GM04504 (cell line): ENCODE results near the gene CDKAL1.
"Not testable (repeated sequence)": the region's sequence is repeated elsewhere in the genome, so short reads cannot be mapped to it uniquely, and the experiment has no call there.

ENCODE experiments used
- DNase-seq: peaks from one replicate; pipeline ENCODE4 v3.0.0-alpha.2; 2012; ENCODE audit warnings: low read depth

Gene CDKAL1

DNA sequence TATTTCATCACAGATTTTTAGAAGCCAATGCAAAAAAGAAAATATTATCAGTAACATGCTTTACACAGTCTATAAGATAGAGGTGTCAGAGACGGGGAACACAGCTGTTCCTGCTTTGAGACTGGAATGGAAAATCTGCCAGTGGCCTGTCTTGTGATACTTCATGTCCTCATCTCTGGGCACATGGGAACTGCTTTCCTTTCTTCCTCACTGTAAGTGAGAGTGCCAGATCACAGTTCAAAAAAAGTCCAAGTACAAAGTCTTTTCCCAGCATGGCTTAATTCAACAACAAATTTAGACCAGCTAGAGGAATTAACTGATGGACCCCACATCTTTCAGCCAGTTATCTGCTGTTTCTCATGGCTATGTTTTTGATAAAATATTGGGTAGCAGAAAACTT is 490.4 kb downstream of the CDKAL1 start:
- DNase-seq: no peak

DNA sequence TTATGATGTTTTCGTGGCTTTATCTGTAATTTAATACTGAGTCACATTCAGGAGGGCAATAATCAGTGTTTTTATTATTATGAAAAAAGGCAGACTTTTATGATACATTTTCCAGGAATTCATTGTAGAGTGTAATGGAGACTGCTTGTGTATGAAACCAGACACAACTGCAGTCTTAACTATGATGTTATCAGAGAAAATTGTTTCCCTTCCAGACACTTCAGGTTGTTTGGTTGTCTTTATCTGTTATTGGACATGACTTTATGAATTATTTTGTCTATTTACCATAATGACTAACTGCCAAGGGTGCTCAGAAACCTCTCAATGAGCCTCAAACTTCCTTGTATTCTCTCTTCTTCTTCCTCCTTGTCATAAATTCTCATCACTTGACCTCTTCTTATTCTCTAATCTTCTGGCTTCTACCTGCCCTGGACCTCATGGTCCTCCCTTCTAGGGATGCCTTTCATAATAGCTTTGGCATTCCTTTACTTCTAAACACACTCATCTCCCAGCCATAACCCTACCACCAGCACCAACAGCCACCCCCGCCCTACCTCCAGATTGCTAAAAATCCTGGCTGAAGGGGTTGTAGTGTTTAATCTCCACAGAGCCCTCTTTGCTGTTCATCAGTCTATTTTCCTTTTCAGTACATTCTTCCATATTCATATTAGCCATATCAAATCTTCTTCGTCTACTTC is 492.5 kb downstream of the CDKAL1 start:
- no peak for DNase-seq

DNA sequence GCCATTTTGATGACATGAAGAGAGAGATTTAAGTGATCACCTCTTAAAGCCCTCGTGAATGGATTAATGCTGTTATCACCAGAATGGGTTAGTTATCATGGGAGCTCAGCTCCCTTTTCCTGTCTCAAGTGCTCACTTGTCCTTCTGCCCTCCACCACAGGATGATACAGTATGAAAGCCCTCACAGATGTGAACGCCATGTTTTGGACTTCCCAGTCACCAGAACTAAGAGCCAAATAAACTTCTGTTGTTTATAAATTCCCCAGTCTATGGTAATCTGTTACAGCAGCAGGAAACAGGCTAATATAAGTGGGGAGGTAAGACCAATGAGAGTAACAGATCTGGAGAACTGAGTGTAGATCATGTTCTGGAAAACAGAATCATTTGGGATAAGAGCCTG is 493.2 kb downstream of the CDKAL1 start:
- no peak for DNase-seq

DNA sequence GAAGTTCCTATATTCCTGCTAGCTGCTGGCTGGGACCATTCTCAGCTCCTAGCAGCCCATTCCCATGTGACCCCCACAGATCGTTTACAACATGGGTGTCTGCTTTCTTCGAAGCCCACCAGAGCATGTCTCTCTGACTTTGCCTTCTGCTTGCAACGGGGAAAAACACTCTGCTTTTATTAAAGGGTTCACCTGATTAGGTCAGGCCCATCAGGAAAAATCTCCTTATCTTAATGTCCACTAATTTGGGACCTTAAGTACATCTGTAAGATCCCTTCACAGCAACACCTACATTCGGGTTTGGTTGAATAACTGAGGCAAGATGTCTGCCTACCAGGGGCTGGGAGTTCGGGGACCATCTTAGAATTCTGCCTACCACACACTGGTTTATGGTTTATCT is 496.9 kb downstream of the CDKAL1 start:
- no peak for DNase-seq

DNA sequence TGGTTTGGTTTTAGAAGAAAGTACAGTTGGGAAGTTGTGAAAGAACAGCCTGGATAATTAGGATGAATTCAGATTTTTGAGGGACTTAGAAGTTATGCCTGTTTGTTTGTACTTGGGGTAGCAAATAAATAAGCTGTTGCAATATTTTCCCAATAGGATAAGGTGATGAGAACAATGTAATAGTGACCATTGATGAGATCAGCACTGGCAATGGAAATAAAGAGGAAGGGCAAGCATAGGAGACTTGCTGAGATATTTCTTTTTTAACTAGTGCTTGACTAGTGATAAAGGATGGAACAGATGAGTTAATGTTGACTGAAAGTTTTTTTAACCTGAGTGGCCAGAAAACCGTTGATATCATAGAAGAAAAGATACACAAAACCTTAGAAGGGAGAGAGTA is 498.8 kb downstream of the CDKAL1 start:
- DNase-seq: no peak

DNA sequence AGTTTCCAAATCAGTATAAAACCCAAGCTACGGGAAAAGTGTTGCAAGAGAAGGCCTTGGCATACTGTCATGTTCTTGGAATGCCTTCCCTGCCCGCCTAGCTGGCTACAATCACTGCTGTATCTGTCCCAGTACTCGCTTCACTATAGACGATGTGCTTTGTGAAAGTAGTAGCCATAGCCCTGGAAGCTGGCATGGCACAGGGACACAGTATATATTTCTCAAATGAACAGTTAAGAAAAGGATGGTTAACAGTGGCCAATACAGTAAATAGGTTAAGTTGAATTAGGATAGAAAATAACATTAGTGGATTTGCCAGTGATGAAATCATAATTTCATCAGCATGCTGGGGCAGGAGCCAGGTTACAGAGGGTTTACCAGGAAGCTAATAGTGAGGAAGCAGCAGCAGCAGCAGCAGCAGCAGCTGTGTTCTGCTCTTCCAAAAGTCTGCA is 499.3 kb downstream of the CDKAL1 start:
- DNase-seq: peak; percentile 74

DNA sequence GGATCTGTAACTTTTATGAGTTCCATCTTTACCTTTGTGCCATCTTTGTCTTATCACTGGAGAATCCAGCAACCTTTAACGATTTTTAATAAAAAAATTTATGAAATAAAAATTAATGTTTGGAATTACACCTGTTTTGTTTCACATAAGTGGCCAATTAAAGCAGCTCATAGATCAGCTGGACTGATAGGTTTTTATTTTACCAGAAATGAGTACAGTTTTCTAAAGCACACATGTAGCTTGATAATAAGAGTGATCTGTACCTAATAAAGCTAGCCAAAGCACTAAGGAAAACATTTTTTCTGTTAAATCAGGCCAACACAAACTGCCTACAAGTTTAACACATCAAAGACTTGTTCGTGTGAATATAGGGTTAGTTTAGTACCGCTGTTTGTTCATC is 500.1 kb downstream of the CDKAL1 start:
- no peak for DNase-seq

DNA sequence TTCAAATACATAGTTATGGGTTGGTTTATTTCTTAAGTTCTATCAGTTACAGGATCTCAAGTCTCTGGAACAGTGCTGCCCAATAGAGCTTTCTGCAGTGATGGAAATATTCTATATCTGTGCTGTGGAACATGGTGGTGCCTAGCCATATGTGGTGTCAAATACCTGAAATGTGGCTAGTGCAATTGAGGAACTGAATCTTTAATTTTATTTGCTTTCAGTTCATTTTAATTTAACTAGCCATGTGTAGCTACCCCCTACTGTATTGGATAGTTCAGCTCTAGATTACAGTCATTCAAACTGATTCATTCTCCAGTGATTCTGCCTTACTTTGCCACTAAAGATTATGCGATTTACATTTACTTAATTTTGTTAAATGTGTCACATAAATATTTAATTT is 503.2 kb downstream of the CDKAL1 start:
- DNase-seq: no peak

DNA sequence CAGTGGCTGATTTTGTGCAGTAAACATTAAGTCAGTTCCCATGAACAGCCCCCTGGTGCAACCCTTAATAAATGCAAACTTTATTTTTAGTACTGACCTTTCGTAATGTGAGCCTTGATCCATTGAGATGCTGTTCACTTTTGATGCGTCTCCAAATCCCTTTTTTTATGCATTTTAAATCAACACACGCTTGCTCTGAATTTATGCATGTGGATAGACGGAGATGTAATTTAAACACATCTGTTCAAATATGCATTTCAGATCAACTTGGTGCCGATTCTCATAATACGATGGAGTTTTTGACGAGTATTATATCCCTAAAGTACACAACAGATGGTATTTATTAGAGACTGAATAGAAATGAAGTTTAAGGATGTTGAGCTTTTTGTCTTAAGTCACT is 505.7 kb downstream of the CDKAL1 start:
- DNase-seq: no peak

DNA sequence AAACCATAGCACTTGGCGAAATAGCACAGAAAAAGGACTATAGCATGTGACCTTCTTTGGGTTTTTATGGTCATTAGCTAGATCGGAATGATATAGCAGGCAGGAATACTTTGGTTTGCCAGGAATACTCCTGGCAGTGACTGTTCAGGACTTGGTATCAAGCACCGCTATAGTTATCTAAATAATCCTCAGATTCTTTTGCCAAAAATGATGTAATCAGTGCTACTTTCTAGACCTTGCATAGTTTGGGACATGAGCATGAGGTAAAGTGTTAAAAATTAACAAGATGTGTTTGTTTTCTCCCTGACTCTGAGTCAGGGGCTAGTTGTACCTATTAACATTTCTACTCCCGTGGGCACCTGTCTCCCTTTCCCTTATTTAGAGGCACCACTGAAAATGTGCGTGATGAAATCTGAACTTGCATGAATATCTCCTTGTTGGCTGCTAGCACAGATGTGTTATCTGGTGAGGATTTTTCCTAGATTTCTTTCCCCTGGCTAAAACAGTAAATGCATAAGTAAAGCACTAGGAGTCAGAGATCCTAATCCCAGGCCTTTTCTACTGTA is 511.0 kb downstream of the CDKAL1 start:
- DNase-seq: no peak

DNA sequence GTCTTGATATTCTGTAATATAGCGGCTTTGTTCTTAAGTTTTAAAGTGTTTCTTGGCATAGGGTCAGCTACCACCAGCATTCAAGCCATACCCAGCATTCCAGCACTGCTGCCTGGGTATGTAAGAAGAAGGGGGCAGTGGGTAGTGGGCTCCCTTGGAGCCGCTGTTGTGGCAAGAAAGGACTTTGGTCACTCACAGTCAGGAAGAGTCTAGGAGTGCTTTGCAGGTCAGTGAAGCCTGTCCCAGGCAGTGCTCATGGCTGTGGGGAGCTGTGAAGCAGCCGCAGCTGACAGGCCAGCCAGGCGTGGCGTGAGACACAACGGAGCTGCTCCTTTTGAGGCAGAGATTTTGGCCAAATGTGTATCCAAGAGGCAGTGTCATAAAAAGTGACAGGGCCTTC is 512.0 kb downstream of the CDKAL1 start:
- no peak for DNase-seq

DNA sequence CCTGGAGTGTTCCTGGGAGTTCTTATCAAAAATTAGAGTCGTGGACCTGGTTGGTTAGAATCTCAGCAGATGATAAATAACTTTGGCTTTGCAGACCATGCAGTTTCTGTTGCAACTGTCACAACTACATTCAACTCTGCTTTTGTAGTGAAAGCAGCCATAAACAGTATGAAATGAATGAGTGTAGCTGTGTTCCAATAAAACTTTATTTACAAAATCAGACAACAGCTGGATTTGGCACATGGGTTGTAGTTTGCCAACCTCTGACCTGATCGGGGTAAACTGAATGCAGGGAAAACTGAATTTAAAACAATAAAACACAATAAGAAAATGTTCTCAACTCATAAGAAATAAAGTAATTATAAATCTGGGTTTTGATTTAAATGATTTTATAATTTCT is 513.8 kb downstream of the CDKAL1 start:
- DNase-seq: no peak

DNA sequence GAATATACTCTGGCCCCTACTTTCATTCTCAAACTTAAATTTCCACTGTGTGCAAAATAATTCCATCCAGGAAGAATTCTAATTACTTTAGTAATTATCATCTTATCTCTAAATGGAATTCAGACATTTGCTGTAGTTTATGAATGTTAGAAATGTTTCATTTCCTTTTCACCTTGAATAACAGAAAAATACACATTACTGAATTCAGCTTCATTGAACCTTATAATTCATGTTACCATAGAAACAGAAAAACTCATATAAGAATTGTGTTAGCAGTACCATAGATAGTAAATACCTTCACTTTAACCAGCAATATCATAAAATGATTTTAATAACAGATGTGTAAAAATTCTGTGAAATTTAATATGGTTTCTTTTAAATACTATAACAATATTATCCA is 514.9 kb downstream of the CDKAL1 start:
- DNase-seq: no peak

DNA sequence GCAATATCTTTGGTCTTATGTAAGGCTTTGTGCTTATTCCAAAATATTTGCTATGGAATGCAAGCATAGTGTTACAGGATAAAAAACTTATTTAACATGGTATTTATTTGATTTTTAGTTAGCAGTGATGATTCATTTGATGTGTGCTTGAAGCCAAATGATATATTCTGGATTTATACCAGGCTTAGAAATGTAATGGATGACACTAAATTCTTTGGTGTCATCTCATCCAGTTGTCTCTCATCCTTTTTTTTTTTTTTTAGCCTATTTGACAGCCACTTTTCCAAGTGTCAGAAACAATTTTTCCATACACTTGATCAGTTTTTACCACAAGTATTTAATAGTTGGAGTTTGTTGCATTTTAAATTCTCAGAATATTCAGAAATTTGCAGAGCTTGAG is 515.3 kb downstream of the CDKAL1 start:
- no peak for DNase-seq

DNA sequence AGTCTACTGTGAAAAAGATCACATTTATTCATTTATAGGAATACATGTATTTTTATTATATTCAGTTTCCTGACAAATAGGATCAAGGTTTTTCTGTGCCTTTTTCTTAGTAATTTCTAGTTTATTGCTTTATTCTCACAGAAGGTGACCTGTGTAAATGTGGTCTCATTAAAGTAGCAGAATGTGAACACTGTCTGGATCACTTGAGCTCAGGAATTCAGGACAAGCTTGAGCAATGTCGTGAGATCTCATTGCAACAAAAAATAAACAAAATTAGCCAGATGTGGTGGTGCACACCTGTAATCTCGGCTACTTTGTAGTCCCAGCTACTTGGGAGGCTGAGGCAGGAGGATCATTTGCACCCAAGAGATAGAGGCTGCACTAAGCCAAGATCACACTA is 516.7 kb downstream of the CDKAL1 start:
- DNase-seq: no peak

DNA sequence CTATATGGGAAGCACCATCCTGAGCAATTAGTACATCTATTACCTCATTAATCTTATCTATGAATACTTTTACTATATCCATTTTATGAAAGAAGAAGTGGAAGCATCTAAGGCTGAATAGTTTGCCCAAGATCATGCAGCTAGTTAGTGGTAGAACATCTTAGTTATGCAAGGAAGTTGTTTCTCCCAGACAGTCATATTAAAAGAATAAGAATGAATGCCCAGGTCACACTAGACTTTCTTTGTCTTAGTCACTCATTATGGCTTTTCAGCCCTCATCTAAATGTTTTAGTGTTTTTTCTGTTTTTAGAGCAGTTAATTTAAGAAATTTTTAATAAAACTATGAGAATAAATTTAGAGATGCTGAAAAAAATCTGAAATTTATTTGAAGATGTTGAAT is 517.5 kb downstream of the CDKAL1 start:
- DNase-seq: no peak

DNA sequence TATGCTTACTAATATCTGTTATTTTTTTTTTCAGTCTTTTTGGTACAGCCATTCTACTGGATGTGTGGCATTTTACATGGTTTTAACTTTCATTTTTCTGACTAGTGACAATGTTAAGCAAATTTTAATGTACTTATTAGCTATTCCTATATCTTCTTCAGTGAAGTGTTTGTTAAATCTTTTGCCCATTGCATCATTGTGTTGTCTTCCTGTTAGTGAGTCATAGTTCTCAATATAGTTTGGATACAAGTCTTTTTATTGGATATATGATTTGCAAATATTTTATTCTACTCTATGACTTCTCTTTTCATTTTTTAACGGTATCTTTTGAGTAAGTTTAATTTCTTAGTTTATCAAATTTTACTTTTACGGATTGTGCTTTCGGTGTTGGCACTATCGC is 519.4 kb downstream of the CDKAL1 start:
- no peak for DNase-seq

DNA sequence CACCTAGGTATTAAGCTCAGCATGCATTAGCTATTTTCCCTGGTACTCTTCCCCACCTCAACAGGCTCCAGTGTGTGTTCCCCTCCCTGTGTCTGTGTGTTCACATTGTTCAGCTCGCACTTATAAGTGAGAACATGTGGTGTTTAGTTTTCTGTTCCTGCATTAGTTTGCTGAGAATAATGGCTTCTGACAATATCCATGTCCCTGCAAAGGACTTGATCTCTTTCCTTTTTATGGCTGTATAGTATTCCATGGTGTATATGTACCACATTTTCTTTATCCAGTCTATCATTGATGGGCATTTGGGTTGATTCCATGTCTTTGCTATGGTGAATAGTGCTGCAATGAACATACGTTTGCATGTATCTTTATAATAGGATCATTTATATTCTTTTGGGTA is 521.2 kb downstream of the CDKAL1 start:
- not testable (repeated sequence) for DNase-seq

DNA sequence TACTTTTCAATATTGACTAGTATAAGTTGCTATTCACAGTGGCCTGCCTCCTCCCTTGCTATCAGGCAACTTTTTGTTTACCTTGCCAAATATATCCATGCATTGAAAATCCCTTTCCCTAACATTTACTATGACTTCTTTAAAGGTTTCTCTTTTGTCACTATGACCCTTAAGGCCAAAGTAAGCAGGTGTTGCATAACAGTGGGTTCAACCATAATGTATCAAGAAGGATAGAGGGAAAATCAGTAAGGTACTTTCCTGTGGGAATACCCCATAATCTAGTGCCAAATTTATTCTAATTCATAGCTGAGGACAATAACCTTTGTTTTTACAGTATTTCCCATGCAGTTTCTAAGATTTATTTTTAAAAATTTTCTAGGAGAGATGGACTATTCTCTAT is 527.6 kb downstream of the CDKAL1 start:
- no peak for DNase-seq

DNA sequence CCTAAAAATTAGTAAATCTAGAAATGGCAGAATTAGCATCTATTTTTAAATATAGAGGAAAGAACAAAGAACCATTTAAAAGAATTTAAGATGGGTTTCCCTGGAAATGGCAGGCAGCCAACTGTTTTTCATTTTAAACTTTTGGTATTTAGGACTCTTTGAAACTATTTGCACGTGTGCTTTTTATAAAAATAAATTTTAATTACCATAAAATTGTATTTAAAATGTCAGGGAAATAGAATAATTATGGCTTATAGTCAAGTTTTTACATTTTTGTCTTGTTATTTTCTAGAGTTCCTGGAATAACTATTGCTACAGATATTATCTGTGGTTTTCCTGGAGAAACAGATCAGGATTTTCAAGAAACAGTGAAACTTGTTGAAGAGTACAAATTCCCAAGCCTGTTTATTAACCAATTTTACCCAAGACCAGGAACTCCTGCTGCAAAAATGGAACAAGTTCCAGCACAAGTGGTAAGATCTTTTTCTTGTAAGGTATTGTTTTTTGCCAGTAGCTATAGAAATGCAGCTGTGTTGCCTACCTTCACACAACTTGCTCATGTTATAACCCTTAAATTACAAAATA is 530.6 kb downstream of the CDKAL1 start:
- DNase-seq: no peak

DNA sequence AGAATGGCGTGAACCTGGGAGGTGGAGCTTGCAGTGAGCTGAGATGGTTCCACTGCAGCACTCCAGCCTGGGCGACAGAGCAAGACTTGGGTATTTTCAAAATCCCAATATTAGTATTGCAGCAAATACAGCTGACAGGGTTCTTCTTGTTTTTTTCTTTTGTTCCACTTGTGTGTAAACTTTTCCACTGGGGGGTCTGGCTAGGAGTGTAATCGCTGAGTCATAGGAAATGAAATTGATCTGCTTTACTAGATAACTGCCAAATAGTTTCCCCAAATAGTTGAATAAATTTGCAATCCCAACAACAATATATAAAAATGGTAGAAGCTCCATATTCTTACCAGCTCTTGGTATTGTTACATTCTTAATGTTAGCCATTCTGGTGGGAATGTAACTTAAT is 533.3 kb downstream of the CDKAL1 start:
- DNase-seq: no peak

DNA sequence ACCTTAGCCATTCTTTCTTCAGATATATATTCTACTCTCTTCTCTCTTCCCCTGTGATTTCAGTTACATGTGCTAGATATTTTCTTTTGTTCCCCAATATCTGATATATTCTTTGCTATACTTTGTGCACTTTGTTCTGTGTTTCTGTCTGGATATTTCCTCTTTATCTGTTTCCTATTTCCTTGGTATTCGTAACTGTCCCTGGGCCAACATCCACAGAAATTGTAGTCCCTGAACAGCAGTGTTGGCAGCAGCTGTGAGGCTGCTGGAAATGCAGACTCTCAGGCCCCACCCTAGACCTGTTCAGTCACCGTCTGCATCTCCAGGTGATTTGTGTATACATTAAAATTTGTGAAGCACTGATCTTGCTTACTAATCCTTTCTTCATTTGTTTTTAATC is 536.4 kb downstream of the CDKAL1 start:
- DNase-seq: no peak

DNA sequence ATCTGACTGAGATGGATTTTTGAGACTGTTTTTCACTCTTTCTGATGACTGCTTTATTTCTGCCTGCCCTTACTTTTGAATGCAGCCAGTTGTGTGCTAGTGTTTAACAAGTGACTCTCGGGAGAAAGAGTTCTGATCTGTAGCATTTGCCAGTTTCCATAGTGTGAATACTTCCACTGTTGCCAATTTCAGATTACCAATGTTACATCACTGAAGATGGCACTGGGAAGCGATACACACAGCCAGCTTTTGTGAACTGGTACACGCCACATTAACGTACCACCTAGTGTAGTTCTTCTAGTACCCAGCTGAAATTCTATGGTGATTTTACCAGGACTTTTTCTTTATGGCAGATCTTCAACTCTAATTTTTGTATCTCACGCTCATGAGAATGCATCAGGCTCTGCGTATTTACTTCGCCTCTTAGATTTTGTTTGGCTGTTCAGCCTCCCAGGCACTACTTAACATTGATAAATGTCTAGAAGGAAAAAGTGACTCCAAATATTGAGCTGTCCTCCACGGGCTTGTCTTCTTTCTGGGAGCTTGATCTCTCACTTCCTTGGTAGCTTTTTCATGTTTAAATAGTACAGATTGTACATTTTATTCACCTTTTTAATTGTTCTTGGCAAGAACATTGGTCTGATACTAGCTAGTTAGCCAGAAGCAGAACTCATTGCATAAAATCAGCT is 537.7 kb downstream of the CDKAL1 start:
- DNase-seq: no peak
